Raji (cell line): ENCODE results near the gene KIAA1614.

ENCODE experiments used
- POLR2A ChIP-seq: IDR thresholded peaks from 2 replicates; pipeline ENCODE4 v1.6.1; 2011; ENCODE audit warnings: low read depth, low read length, control low read depth; ENCODE audit not compliant: insufficient read depth

KIAA1614 gene

DNA sequence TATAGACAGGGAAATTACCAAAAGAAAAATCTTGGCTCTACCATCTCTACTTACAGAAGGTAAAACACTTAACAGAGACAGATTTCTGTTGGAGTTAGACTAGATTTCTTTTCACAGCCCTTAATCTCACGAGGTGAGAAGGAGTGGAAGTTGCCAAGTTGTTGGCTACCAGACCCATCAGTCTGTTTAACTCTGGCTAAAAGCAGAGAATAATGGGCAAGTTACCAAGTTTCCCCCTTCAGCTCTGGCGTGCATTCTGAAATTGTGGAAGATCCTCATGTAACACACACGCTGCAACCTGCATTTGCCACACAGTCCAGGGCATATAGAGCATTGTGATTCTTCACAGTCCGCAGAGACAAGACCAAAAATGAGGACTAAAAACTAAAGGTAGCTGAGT, 60.7 kb downstream of the KIAA1614 start:
- TF ChIP-seq POLR2A = no peak

DNA sequence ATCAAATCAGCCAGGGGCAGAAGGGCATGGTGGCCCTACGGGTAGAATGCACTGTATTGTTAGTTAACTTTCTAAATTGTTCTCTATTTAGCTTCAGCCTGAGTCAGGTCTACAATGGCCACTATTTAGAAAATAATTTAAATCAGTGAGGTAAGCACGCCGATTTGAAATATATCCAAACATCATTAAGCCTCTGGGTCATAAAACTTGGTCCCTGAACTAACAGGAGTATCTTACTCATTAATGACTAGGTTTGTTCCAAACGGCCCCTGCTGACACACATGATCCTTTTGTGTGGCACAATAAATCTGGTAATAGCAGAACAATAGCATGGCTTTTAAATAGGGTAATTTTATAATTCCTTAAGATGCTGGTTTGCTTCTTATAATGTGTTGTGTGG, 61.5 kb downstream of the KIAA1614 start:
- no peak for TF ChIP-seq POLR2A

DNA sequence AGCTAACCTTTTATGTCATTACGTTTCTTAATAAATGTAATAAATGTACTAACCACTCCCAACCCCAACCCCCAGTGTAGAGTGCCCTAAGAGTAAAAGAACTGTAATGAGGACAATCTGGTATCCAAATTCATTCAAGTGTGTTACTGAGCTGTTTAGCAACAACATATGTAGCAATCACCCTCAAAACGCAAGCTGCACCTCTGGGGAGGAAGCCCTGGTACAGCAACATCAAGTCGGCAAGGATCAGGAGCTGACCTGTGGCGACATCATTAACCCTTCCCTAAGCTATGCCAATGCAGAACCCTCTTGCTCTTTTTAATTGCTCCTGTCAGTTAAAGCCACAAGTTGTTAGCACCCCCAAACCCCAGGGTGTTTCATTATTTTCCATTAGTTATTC, 62.9 kb downstream of the KIAA1614 start:
- TF ChIP-seq POLR2A = no peak

GRCh38 chr1:180976191-180976590, 63.5 kb downstream of the KIAA1614 start:
- no peak for TF ChIP-seq POLR2A

DNA sequence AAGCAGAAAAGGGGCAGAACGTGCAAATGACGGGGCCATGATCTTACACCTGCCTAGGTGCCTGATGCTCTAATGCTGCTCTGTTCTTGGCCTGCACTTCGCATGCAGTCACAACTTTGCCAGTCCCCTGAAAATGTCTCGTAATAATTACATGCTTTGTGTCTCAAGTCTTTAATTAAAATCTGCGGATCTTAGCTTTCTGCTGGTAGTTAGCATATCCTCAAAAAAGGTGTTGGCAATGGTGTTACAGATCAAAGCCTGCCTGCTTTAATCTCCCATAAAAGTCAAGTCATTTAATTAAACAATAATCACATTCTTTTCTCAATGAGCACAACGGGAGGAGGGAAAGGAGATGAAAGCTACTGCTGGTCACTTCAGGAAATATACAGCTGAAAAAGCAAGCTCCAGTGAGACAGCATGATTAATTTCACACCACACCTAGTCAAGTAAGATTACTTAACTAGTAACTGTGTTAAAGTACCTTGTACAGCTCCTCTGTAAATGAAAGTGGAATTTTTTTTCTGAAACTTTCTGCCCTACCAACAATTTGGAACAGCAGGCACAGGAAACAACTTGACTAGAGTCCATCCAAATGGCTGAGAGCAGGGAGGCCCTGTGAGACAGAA, 64.1 kb downstream of the KIAA1614 start:
- TF ChIP-seq POLR2A = no peak

GRCh38 chr1:180981596-180982387, 69.1 kb downstream of the KIAA1614 start:
- no peak for TF ChIP-seq POLR2A

GRCh38 chr1:180982422-180982821, 69.7 kb downstream of the KIAA1614 start:
- TF ChIP-seq POLR2A = no peak

DNA sequence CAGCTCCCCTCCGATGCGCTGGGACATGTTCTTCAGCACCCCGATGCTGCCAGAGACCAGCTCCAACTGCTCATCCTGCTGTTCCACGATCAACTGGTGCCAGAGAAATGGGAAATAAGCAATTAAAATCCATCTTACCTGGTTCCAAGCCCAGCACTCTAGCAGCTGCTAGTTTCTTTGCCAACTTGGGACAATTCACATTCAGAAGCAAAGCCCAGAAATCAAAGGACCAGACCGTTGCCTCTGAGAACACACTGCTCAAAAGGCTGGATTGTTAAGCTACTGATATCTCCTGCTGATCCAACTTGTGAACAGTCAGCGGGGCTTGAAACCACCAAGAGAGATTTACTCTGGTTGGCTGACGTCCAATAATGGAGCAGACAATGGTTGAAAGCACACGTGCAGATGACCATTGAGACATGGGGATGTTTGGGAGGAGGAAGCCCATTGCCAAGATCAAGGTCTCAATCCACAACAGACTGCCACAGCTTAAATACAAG, 75.6 kb downstream of the KIAA1614 start:
- TF ChIP-seq POLR2A = no peak

- TF ChIP-seq POLR2A = no peak
Measured at GRCh38 chr1:180994262-180994661, 81.6 kb downstream of the KIAA1614 start.

DNA sequence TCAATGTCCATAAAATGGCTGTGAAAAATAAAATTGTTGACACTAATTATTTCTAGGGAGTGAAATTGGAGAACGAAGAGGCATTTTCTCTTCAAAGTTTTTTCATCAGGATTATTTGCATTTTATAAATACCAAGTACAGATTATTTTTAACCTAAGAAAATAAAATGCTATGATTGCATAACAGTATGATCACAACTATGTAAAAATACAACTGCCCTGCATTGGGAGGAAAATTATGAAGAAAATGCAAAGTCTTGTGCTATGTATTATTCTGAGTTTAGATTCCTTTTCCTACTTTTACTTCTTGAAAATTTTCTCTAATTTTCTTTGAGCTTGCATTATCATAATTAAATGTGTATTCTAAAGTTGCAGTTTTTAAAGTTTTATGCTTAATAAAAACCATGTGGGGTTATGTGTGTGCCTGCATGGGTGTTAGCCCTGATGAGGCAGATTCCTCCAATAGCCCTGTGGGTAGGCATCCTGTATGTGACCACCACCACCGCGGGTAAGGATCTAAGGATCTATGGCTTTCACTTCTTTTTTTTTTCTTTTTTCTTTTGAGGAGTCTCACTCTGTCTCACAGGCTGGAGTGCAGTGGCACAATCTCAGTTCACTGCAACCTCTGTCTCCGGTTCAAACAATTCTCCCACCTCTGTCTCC, 85.3 kb downstream of the KIAA1614 start:
- no peak for TF ChIP-seq POLR2A
